NCI-H446 treated with DMSO at 0.1 percent for 48 hours (cell line): ENCODE data around the gene TAF8.
"Not testable (repeated sequence)": the region's sequence is repeated elsewhere in the genome, so short reads cannot be mapped to it uniquely, and the experiment has no call there.

Experiments used
- DNase-seq: peaks from one replicate; lab custom pipeline; 2025; lab: John Stamatoyannopoulos, UW

The TAF8 gene, protein sequence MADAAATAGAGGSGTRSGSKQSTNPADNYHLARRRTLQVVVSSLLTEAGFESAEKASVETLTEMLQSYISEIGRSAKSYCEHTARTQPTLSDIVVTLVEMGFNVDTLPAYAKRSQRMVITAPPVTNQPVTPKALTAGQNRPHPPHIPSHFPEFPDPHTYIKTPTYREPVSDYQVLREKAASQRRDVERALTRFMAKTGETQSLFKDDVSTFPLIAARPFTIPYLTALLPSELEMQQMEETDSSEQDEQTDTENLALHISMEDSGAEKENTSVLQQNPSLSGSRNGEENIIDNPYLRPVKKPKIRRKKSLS

DNA sequence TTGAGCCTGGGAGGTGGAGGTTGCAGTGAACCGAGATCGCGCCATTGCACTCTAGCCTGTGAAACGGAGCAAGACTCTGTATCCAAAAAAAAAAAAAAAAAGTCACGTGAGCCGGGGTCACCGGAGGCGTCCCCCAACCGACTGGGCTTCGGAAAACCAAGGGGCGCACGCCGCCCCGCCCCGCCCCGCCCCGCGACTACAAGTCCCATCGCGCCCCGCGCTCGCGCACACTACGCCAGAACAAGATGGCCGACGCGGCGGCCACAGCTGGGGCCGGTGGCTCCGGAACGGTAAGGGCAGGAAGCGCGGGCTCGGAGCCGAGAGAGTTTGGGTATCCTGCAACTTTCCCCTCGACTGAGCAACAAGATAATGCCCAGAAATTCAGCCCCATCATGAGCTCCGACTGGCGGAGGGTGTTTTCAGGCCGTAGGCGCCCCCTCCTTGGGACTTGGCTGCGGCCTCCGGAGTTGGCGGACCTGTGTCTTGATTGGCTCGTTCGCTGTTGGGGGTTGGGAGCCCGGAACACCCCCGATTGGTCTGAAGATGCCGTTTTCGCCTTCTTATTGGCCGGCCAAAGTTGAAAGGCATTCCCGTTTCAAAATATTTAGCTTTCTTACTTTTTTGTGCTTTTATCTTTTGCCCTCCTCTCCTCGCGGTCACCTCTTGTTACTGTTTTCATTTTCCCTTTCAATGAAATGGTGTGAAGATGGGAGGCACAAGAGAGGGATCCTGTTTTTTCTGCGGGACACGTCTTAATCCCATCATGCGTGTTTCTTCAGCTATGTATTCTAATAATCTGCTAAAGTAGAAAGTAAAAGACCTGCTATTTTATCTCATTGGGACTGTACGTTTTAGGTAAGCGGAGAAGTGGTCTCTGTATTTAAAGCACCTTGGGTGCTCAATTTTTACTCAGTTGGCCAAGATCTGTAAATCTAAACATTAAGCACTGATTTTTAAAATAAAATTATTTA is at the start of gene TAF8:
Gene TAF8 (plus strand): TSS at position 228 of the 971 bp plus-strand sequence. CDS start 18 bp downstream, at position 246.
- DNase-seq: peak; percentile 78

DNA sequence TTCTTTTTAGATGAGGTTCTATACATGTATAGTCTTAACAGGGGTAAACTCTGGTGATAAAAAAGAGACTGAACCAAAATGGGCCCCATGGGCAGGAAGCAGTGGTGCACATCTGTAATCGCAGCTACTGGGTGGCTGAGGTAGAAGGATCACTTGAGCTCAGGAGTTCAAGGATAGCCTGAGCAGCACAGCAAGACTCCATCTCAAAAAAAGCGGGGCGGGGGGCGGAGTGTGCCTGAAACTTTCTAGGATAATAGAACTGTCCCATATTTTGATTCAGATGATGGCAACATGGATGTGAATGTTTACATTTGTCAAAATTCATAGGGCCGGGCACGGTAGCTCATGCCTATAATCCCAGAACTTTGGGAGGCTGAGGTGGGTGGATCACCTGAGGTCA is 48.8 kb upstream of the TAF8 start:
- DNase-seq: no peak

DNA sequence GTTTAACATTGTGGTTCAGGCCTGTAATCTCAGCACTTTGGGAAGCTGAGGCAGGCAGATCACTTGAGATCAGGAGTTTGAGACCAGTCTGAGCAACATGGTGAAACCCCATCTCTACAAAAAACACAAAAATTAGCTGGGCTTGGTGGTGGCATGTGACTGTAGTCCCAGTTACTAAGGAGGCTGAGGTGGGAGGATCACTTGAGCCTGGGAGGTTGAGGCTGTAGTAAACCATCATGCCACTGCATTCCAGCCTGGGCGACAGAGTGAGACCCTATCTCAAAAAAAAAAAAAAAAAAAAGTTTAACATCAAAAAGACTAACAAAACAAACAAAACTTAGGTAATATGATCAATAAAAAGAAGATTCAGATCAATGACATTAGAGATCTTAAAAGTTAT is 46.7 kb upstream of the TAF8 start:
- DNase-seq: not testable (repeated sequence)

DNA sequence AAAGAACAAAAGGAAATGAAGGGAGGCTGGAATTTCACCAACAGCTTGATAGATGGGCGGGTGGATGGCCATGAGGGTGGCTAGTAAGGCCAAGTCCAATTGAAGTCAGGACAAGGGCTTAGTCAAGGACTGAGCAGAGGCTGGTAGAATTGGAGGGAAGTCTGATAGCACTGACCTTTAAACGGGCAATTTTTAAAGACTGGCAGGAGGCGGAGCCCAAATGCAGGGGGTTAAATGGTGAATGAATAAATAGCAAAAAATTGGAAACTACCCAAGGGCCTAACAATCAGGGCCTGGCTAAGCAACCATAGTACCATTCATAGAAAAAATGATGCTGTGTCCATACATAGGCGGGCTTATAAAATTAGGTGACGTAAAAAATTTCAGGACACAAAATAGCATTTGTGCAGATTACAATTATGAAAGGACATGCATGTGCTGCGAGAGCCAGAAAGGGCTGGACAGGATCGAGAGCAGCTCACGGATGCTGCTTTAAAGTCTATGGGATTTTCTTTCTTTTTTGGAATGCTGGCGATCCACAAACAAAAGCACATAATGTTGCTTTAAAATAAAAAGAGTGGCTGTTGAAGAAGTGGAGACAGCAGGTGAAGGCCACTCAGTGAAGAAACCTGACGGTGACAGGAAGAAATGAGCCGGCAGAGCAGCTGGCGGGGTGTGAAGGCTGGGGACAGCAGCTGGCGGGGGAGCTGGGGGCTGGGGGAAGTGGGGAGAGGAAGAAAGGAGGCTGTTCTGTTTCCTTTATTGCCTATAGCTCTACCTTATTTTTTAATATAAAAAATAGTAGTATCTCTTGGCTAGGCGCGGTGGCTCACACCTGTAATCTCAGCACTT is 42.8 kb upstream of the TAF8 start:
- no peak for DNase-seq

DNA sequence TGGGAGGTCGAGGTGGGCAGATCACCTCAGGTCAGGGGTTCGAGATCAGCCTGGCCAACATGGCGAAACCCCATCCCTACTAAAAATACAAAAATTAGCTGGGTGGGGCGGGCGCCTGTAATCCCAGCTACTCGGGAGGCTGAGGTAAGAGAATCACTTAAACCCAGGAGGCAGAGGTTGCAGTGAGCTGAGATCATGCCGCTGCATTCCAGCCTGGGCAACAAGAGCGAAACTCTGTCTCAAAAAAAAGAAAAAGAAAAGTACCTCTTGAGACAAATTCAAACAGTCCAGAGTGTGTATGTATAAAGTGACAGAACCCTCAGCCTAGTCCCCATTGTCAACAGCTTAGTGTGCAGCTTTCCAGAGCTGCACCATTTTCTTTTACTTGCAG is 42.2 kb upstream of the TAF8 start:
- DNase-seq: not testable (repeated sequence)

DNA sequence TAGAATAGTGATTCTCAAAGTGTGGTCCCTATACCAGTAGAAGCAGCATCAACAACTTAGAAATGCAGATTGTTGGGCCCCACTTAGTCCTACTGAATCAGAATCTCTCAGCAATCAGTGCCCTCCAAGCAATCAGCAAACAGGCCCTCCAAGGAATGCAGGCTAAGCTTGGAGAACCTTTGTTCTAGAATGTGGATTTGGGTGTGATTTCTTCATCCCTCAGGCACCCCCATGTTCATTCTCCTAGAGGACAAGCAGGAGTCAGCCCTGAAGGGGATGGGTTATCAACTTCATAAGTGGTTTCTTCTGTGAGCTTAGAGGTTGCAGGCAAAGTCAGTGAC is 40.5 kb upstream of the TAF8 start:
- DNase-seq: no peak

DNA sequence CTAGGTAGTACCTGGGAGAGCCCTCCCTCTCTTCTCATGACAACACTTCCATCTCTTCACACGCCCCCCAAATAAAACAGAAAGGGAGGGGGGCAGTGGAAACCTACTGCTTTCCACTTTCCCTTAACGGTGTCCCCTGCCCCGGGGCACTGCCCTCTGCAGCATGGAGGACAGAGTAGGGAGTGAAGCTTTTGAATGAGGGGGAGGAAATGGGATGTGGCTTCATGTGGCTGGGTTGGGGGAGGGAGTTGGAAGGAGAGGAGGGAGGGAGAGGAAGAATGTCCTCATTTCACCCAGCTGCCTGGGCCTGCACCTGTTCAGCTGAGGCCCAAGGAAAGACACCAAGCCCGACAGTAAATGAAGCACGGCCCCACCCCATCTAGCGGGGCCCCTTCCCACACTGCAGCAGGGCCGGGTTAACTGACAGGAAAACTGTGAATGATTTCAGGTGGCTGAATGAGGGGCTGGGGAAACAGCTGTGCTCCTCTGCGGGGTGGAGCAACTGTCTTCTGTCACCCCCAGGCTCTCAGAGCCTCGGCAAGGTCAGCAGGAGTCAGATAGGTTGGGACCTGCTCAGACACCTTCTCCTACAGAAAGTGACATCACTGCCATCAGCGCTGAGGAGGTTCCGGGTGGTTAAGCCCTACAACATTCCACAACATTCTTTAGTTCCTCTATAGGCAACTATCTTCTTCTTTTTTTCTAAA is 40.0 kb upstream of the TAF8 start:
- DNase-seq: no peak

DNA sequence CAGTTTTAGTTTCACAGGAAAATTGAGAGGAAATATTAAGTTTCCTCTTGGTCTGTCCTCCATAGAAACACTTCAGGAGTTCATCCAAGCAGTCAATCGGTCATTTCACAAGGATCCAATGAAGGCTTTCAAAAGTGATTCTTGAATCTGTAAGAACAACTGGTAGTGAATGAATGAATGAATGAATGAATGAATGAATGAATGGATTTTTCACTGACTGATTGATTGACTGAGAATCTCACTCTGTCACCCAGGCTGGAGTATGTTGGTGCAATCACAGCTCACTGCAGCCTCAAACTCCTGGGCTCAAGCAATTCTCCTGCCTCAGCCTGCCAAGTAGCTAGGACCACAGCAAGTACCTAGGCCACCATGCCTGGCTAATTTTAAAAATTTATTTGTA is 39.4 kb upstream of the TAF8 start:
- no peak for DNase-seq

DNA sequence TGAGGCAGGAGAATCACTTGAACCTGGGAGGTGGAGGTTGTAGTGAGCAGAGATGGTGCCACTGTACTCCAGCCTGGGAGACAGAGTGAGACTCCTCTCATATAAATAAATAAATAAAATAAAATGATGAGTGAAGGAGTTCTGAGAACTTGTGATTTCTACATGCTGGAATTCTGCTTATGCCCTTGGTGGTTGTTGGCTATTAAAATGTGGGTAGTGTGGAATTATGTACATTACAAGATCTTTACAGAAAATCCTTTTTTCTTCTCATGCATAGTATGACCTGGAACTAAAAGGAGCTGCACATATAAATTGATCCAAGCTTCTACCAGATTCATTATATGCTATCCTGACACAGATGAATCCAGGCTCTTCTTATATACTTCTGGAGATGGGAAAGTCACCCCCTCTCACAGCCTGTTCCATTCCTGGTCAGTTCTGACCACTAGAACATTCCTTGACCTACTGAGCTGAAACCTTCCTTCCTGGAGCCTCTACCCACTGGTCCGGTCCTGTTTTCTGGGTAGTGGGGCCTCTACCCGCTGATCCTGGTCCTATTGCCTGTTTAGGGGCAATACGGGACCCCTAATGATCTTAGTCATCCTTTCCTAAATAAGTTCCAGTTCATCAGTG is 37.7 kb upstream of the TAF8 start:
- DNase-seq: no peak

DNA sequence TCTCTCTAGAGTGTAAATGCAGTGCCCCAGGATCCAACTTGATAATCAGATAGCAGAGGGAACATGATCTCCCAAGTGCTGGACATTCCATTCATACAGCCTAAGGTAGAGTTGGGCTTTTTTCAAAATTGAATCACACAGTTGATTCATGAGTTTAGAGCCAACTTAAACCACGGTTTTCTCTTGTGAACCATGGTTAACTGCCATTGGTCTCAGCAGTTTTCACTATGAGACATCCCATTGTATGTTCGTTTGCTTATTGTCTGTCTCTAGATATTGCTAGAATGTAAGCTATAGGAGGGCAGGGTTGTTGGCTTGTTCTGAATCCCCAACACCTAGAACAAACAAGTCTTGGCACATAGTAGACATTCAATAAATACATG is 37.2 kb upstream of the TAF8 start:
- DNase-seq: no peak

DNA sequence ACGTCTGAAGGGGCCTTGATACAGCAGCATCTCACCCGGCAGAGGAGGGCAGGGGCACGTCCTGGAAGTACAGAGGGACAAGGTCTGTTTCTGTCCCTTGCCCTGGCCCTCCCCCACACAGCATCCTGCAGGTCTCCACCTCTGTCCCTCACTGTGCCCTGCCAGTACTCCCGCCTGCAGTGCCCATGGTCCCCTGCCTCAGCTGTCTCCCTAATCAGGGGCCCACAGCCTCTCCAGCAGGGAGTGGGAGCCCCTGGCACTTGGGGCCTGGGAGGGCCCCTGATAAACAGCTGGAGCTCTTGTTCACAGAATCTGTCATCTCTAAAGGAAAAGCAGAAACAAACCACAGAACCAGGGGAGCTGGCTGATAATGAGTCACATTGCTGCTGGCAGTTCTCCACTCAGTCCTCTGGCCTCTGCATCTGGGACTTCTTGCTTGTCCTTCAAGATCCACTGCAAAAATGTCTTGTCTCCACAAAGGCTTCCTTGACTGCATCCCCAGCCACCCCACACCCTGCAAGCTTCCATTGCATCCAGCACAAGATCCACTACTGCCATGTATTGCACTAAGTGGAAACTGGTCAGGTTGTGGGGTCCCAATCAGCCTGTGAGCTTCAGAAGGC is 33.2 kb upstream of the TAF8 start:
- DNase-seq: no peak

DNA sequence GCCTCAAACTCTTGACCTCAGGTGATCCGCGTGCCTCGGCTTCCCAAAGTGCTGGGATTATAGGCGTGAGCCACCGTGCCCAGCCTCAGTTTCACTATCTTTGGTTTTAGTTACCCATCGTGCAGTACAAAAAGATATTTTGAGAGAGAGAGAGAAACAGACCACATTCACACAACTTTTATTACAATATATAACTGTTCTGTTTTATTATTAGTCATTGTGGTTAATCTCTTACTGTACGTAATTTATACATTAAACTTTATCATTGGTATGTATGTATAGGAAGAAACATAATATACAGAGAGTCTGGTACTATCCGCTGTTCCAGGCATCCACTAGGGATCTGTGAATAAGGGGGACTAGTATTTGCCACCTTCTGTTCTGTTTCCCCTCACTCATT is 29.4 kb upstream of the TAF8 start:
- no peak for DNase-seq

DNA sequence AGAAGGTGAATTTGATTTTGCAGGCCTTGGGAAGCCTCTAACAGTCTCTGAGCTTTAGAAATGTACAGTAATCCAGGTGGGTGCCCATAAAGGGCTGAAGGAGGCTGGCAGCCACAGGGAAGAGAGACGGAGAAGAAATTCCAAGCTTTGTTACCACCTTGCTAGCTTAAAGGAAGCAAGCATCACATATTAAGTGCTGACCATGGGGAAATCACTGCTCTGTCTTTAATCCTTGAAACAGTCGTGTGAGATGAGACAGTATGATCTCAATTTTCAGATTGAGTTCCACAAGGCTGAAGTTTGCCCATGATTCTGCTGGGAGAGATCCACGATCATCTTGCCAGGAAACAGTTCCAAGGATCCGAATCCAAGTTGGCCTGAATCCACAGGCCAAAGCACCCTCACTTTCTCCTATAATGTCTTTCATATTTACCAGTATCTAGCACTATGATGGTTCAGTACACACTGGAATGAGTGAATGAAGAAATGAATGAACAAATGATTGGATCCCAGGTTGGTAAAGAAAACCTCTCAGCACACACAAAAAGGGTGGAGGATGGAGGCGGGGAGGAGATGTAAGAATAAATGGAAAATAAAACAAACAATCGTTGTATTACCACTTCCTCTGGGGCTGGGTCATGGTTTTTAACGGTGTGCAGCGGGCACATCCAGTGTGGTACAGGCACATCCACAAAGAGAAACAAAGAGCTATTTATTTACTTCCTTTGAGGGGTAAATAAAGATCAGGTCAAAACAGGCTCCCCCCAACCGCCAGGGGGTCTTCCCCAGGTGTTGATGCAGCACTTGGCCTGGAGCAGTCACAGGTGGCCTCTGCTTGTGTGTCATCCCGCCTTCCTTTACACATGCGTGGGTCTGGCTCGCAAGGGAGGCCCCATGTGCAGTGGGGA is 28.2 kb upstream of the TAF8 start:
- DNase-seq: no peak

DNA sequence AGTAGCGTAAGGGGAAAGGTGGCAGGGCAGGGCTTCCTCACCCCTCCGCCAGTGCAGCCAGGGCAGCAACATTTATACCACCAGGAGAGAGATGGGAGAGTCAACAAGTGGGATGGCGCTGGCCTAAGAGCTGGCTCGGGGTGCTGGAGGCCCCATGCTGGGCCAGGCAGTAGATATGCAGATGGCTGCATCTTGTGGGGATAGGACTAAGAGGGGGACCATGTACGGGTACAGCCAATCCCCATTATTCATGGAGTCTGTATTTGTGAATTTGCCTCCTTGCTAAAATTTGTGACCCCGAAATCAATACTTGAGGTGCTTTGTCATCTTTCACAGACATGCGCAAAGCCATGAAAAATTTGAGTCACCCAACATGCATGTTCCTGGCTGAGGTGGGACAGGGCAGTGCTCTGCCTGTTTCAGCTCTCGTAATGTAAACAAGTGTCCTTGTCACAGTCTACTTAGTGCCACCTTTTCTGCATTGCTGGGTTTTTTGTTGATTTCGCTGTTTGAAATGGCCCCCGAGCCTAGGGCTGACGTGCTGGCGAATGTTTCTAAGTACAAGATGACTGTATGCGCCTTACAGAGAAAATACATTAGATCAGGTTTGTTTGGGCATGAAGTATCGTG is 27.5 kb upstream of the TAF8 start:
- no peak for DNase-seq

DNA sequence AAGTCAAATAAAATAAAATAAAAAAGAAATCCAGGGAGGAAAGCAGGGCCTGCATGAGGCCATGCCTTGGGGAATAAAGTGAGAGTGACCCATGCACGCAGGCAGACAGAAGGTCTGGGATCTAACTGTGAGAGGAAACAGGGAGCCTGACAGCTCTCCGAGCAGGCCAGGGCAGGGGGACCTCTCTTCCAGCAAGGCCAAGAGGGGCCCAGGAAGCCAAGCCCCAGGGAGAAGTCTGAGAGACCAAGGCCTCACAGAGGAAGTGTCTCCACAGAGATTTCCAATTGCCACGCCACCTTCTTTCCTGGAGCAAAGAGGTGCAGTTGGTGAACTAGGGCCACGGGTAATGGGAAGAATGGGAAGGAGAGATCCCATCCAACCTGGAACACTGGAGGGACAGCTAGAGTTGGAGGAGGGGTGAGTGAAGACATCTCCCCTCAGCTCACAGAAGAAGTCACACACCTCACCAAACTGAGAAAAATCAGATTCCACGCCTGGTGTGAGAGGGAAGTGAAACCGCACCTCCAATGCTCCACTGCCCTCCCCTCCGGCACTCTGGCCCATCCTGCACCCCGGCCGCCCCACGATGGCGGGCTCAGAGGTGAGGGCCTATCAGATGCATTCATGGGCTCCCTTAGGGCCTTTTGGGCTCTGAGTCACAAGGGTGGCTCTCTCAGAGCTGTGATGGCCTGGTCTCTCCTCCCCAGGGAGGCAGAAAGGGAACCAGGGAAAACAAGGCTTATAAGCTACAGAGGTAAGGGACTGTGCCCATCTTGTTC is 25.1 kb upstream of the TAF8 start:
- no peak for DNase-seq

DNA sequence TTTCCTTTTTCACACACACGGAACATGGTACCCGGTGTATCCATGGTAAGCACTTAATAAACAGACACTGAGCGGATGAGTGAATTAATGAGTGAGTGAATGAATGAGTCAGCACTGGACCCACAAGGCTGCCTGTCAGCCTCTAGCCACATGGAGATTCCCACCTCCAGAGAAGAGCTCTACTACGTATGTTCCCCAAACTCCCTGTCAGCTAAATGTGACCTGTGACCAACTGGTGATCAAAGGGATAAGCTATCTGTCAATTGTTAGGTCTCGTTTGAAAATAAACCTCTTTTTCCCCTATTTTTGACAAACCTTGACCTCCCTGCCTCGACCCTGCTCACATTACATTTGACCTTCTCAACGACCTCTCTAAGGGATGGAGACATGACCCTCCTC is 24.5 kb upstream of the TAF8 start:
- DNase-seq: no peak

DNA sequence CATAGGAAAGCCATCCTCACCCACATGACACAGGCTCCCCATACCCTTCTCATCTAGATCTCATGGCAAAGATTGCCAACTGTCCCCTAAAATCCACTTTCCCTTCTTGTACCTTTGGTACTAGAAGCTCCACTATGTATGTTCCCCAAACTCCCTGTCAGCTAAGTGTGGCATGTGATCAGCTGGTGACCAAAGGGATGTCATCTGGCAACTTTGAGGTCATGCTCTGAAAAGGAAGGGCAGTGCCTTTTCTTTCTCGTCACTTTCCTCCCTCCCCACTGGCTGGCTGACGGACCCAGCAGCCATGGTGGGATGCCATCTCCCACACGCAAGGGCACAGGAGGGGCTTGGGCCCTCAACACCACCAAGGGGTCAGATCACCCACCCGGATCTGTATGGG is 23.8 kb upstream of the TAF8 start:
- no peak for DNase-seq

DNA sequence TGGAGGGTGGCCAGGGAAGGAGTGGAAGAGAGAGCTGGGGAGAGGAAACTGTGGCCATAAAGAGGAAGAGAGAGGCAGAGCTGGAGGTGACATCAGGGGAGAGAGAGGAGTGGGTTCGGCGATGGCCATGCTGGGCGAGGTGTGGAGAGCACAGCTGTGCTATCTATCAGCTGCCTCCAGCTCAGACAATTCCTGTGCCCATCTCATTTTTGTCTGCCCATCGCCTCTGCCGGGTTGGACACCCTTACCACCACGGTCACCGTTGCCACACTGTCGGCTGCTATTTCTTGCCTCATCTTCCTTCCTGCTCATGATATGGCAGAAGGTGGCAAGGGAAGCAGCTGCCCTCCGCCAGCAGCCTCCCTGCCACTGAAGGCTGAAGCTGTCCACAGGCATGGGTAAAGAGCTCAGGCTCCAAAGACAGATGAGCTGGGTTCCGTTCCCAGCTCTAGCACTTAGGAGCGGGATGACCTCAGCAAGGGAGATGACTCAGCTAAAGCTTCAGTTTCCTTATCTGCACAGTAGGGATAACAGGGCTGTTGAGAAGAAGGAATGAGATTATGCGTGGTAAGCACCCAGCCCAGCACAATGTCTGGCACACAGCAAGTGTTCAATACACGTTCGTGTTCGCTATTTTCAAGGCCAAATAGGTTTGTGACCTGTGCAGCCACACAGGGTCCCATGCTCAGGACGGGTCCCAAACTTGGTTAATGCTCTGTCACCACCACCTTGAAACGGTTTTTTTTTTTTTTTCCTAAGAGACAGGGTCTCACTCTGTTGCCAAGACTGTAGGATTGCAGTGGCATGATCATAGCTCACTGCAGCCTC is 21.9 kb upstream of the TAF8 start:
- DNase-seq: no peak
